GM10266 (cell line): ENCODE data around the gene CDKN2C.
A peak's percentile ranks its signal among the peaks of the same experiment; 100 is the strongest.

Experiments
- DNase-seq: peaks from one replicate; pipeline ENCODE4 v3.0.0; 2012; ENCODE audit errors: extremely low spot score
- CTCF ChIP-seq: IDR thresholded peaks from 2 replicates; pipeline ENCODE4 v1.5.1; 2012; ENCODE audit warnings: mild to moderate bottlenecking, low read depth; ENCODE audit not compliant: control insufficient read depth, insufficient read depth; ENCODE audit errors: missing control alignments

CDKN2C gene

GRCh38 chr1:50967416-50968157 is 2.5 kb upstream of the CDKN2C start:
- DNase-seq: no peak
- no peak for TF ChIP-seq CTCF

GRCh38 chr1:50968158-50968820 is 1.8 kb upstream of the CDKN2C start:
- peak; percentile 92 for DNase-seq
- peak; percentile 59 for TF ChIP-seq CTCF

GRCh38 chr1:50968821-50969610 is 1.0 kb upstream of the CDKN2C start:
- no peak for TF ChIP-seq CTCF
- peak; percentile 75 for DNase-seq

- DNase-seq: no peak
- no peak for TF ChIP-seq CTCF
These were observed 453 bp downstream of the CDKN2C start for GRCh38 chr1:50970509-50970887.

GRCh38 chr1:50970931-50971582 is 1.0 kb downstream of the CDKN2C start:
- DNase-seq: no peak
- TF ChIP-seq CTCF: no peak

GRCh38 chr1:50971748-50972305 is 1.8 kb downstream of the CDKN2C start:
- peak; percentile 47 for DNase-seq
- no peak for TF ChIP-seq CTCF
